Activated CD4-positive, alpha-beta T cell treated with anti-CD3 and anti-CD28 coated beads for 36 hours (primary cell): ENCODE data around the gene IPCEF1. TPM values are rescaled to one million over a fixed set of nuclear protein-coding genes. Genes with fewer than 3 reads are reported as not detected.

Experiments used
- ATAC-seq: fragments of 200-7000 bp; cut with Tn5 transposase; one replicate; pipeline ENCODE4 v1.10.0; 2021; ENCODE audit warnings: mild to moderate bottlenecking, moderate library complexity
- CTCF ChIA-PET: fragments of 350-600 bp; sonication (Branson Sonifier 250); formaldehyde crosslinking; loops from one replicate; lab custom pipeline; 2021; ENCODE audit warnings: antibody characterized with exemption; lab: Charles Lee
- POLR2A ChIA-PET: fragments of 350-600 bp; sonication (Branson Sonifier 250); formaldehyde crosslinking; loops from one replicate; lab custom pipeline; 2021; ENCODE audit warnings: antibody characterized with exemption, inconsistent platforms; lab: Charles Lee
- DNase-seq: peaks from one replicate; pipeline ENCODE4 v3.0.0-alpha.2; 2020
- H3K27ac Mint-ChIP-seq: one replicate; pipeline ENCODE4 v1.8.0; 2021; ENCODE audit warnings: mixed read lengths
- H3K27me3 Mint-ChIP-seq: one replicate; pipeline ENCODE4 v1.8.0; 2021; ENCODE audit warnings: mixed read lengths
- H3K36me3 Mint-ChIP-seq: one replicate; pipeline ENCODE4 v1.8.0; 2021; ENCODE audit warnings: low read depth, mixed read lengths
- H3K4me1 Mint-ChIP-seq: one replicate; pipeline ENCODE4 v1.8.0; 2021; ENCODE audit warnings: mixed read lengths
- H3K4me3 Mint-ChIP-seq: one replicate; pipeline ENCODE4 v1.8.0; 2021; ENCODE audit warnings: mild to moderate bottlenecking, moderate library complexity, mixed read lengths
- H3K9me3 Mint-ChIP-seq: one replicate; pipeline ENCODE4 v1.8.0; 2021; ENCODE audit warnings: low read depth, mixed read lengths
- intact Hi-C, 2 experiments: fragments of 100-400 bp; cut with DNase I in 1 of 2; cut with micrococcal nuclease in 1 of 2; formaldehyde crosslinking; loops; one replicate each; pipeline versions ENCODE4 v1.14.2 to v1.15.1; 2022 to 2024; cut with DNase I, micrococcal nuclease
- total RNA-seq, 2 experiments: library from RNA; stranded (reverse); gene quantifications; one replicate each; pipeline ENCODE4 v1.2.3, GENCODE V29; 2021

Gene IPCEF1
- total RNA-seq, 2 experiments from 2014 or later = 10.9 to 11.6 TPM

- Mint-ChIP-seq H3K9me3 (no peaks in the 10 kb centered on the region), H3K27ac (no peak overlapping the region), H3K4me1 (no peaks in the 10 kb centered on the region), H3K4me3 (no peak overlapping the region), H3K36me3 (no peaks in the 10 kb centered on the region), H3K27me3 (no peaks in the 10 kb centered on the region)
- intact Hi-C loops = no loop called here
- DNase-seq (no peak), ATAC-seq (no peak)
- ChIA-PET CTCF (interaction anchor here (1.7 kb wide), 1 partner anchor 12 kb away, joined by 4 read pairs; no protein-coding TSS in a partner anchor), POLR2A (no interaction called here)
Measured at GRCh38 chr6:154289818-154290508, 66.6 kb downstream of the IPCEF1 start.

GRCh38 chr6:154285826-154286225 lies 70.8 kb downstream of the IPCEF1 start:
- Mint-ChIP-seq H3K27me3 (no peaks in the 10 kb centered on the region), H3K9me3 (peaks cover 1% of the 10 kb centered on the region), H3K4me1 (no peaks in the 10 kb centered on the region), H3K4me3 (no peak overlapping the region), H3K27ac (no peak overlapping the region), H3K36me3 (peaks cover 2% of the 10 kb centered on the region)
- POLR2A ChIA-PET = no interaction called here
- intact Hi-C loops = no loop called here
- CTCF ChIA-PET = interaction anchor here (0.7 to 1.5 kb wide), 4 partner anchors 12 to 217 kb away, joined by 3 to 8 read pairs (median 4); no protein-coding TSS in a partner anchor
- no peak for ATAC-seq
- no peak for DNase-seq

GRCh38 chr6:154284313-154284853 lies 72.2 kb downstream of the IPCEF1 start:
- ChIA-PET POLR2A (no interaction called here), CTCF (interaction anchor here (1.2 kb wide), 1 partner anchor 8 kb away, joined by 5 read pairs; no protein-coding TSS in a partner anchor)
- Mint-ChIP-seq H3K27ac (no peak overlapping the region), H3K4me1 (no peaks in the 10 kb centered on the region), H3K9me3 (peaks cover 1% of the 10 kb centered on the region), H3K4me3 (no peak overlapping the region), H3K36me3 (peaks cover 2% of the 10 kb centered on the region), H3K27me3 (no peaks in the 10 kb centered on the region)
- intact Hi-C loops = no loop called here
- ATAC-seq (no peak), DNase-seq (no peak)

GRCh38 chr6:154280521-154280920 lies 76.1 kb downstream of the IPCEF1 start:
- intact Hi-C loops = no loop called here
- Mint-ChIP-seq H3K4me1 (peaks cover 22% of the 10 kb centered on the region), H3K4me3 (no peak overlapping the region), H3K27ac (no peak overlapping the region), H3K36me3 (peaks cover 2% of the 10 kb centered on the region), H3K27me3 (no peaks in the 10 kb centered on the region), H3K9me3 (peaks cover 1% of the 10 kb centered on the region)
- ChIA-PET POLR2A (interaction anchor here (0.6 kb wide), 1 partner anchor 270 kb away, joined by 3 read pairs; no protein-coding TSS in a partner anchor), CTCF (interaction anchor here (1.0 to 10.1 kb wide), 4 partner anchors 17 to 127 kb away, joined by 3 to 130 read pairs (median 66); no protein-coding TSS in a partner anchor)
- ATAC-seq (no peak), DNase-seq (no peak)

- Mint-ChIP-seq H3K9me3 (no peaks in the 10 kb centered on the region), H3K4me3 (peak overlapping the region; percentile 63), H3K27ac (peak overlapping the region; percentile 84), H3K4me1 (peaks cover 29% of the 10 kb centered on the region), H3K27me3 (no peaks in the 10 kb centered on the region), H3K36me3 (peaks cover under 1% of the 10 kb centered on the region)
- ChIA-PET POLR2A (interaction anchor here (0.7 kb wide), 1 partner anchor 75 kb away, joined by 3 read pairs; no protein-coding TSS in a partner anchor), CTCF (interaction anchor here (0.6 to 10.1 kb wide), 30 partner anchors 8 to 164 kb away, joined by 3 to 130 read pairs (median 4); no protein-coding TSS in a partner anchor)
- DNase-seq (peak; percentile 33), ATAC-seq (peak; percentile 39)
- intact Hi-C loops = loop anchor here (1.0 to 2.0 kb wide), 6 partner anchors 27 to 132 kb away; no protein-coding TSS in a partner anchor
Measured at GRCh38 chr6:154277629-154278017, 79.0 kb downstream of the IPCEF1 start.

- H3K27ac Mint-ChIP-seq = peak overlapping the region; percentile 84
- intact Hi-C loops = loop anchor here (1.0 to 2.0 kb wide), 6 partner anchors 27 to 132 kb away; no protein-coding TSS in a partner anchor
- peaks cover 29% of the 10 kb centered on the region for H3K4me1 Mint-ChIP-seq
- CTCF ChIA-PET = interaction anchor here (0.6 to 10.1 kb wide), 36 partner anchors 8 to 165 kb away, joined by 3 to 130 read pairs (median 4); no protein-coding TSS in a partner anchor
- no peaks in the 10 kb centered on the region for H3K9me3 Mint-ChIP-seq
- H3K4me3 Mint-ChIP-seq = peak overlapping the region; percentile 63
- no peaks in the 10 kb centered on the region for H3K36me3 Mint-ChIP-seq
- POLR2A ChIA-PET = interaction anchor here (0.5 to 0.7 kb wide), 2 partner anchors 75 to 78 kb away, joined by 3 read pairs; no protein-coding TSS in a partner anchor
- DNase-seq (no peak), ATAC-seq (peak; percentile 78)
- H3K27me3 Mint-ChIP-seq = no peaks in the 10 kb centered on the region
Measured at GRCh38 chr6:154276810-154277628, 79.6 kb downstream of the IPCEF1 start.

- ChIA-PET POLR2A (no interaction called here), CTCF (interaction anchor here (0.8 to 10.1 kb wide), 9 partner anchors 8 to 121 kb away, joined by 3 to 130 read pairs (median 3); no protein-coding TSS in a partner anchor)
- no peaks in the 10 kb centered on the region for H3K27me3 Mint-ChIP-seq
- intact Hi-C loops = no loop called here
- ATAC-seq = no peak
- DNase-seq = no peak
- H3K36me3 Mint-ChIP-seq = no peaks in the 10 kb centered on the region
- H3K4me3 Mint-ChIP-seq = no peak overlapping the region
- no peaks in the 10 kb centered on the region for H3K9me3 Mint-ChIP-seq
- H3K27ac Mint-ChIP-seq = no peak overlapping the region
- H3K4me1 Mint-ChIP-seq = peaks cover 30% of the 10 kb centered on the region
Measured at GRCh38 chr6:154274168-154274567, 82.4 kb downstream of the IPCEF1 start.

- intact Hi-C loops = no loop called here
- Mint-ChIP-seq H3K36me3 (peaks cover 2% of the 10 kb centered on the region), H3K27me3 (no peaks in the 10 kb centered on the region), H3K27ac (no peak overlapping the region), H3K9me3 (peaks cover 3% of the 10 kb centered on the region), H3K4me3 (no peak overlapping the region), H3K4me1 (peaks cover 28% of the 10 kb centered on the region)
- POLR2A ChIA-PET = no interaction called here
- DNase-seq = no peak
- CTCF ChIA-PET = interaction anchor here (1.6 kb wide), 1 partner anchor 9 kb away, joined by 3 read pairs; no protein-coding TSS in a partner anchor
- no peak for ATAC-seq
Measured at GRCh38 chr6:154268486-154268885, 88.1 kb downstream of the IPCEF1 start.

- POLR2A ChIA-PET = interaction anchor here (0.5 to 0.6 kb wide), 2 partner anchors 45 to 107 kb away, joined by 3 to 4 read pairs; no protein-coding TSS in a partner anchor
- ATAC-seq (peak; percentile 19), DNase-seq (no peak)
- no peak overlapping the region for H3K27ac Mint-ChIP-seq
- intact Hi-C loops = no loop called here
- no peak overlapping the region for H3K4me3 Mint-ChIP-seq
- no peaks in the 10 kb centered on the region for H3K27me3 Mint-ChIP-seq
- CTCF ChIA-PET = interaction anchor here (0.6 to 4.8 kb wide), 8 partner anchors 8 to 146 kb away, joined by 3 to 36 read pairs (median 4); no protein-coding TSS in a partner anchor
- peaks cover 2% of the 10 kb centered on the region for H3K36me3 Mint-ChIP-seq
- H3K4me1 Mint-ChIP-seq = peaks cover 28% of the 10 kb centered on the region
- H3K9me3 Mint-ChIP-seq = peaks cover 3% of the 10 kb centered on the region
Measured at GRCh38 chr6:154267508-154268106, 89.0 kb downstream of the IPCEF1 start.

GRCh38 chr6:154266560-154267099 lies 90.0 kb downstream of the IPCEF1 start:
- peak; percentile 73 for ATAC-seq
- Mint-ChIP-seq H3K27ac (no peak overlapping the region), H3K27me3 (no peaks in the 10 kb centered on the region), H3K36me3 (peaks cover 2% of the 10 kb centered on the region), H3K4me1 (peaks cover 28% of the 10 kb centered on the region), H3K9me3 (peaks cover 3% of the 10 kb centered on the region), H3K4me3 (no peak overlapping the region)
- no peak for DNase-seq
- ChIA-PET CTCF (interaction anchor here (0.9 to 4.8 kb wide), 8 partner anchors 9 to 220 kb away, joined by 3 to 36 read pairs (median 4); no protein-coding TSS in a partner anchor), POLR2A (no interaction called here)
- intact Hi-C loops = loop anchor here in 1 of 2 experiments (1.0 kb wide), 1 partner anchor 16 kb away; no protein-coding TSS in a partner anchor
